NCI-H2107 (cell line): ENCODE measurements around the gene PRKAG2.
"Not testable (repeated sequence)": the region's sequence is repeated elsewhere in the genome, so short reads cannot be mapped to it uniquely, and the experiment has no call there.

Experiments used
- DNase-seq: peaks from one replicate; lab custom pipeline; 2025; lab: John Stamatoyannopoulos, UW

The PRKAG2 gene

GRCh38 chr7:151801291-151801690, 75.6 kb downstream of the PRKAG2 start:
- DNase-seq: no peak

DNA sequence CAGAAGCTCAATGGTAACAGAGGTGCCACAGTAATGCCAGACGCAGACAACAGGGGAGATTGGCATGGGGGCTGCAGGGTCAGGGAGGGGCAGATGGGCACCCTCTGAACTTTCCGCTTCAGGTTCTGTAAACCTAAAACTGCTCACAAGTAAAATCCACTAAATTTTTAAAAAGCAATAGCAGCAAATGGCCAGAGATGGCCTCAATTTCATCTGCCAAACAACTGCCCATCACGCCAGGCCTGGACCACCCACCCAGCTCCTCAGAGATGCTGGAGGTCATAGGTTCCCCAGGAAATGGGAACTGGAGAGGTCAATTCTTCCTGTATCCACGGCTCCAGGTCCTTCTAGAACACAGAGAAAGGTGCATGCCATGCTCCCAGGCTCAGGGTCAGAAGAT, 76.1 kb downstream of the PRKAG2 start:
- no peak for DNase-seq

- DNase-seq: no peak
Observed at GRCh38 chr7:151800391-151800790, 76.5 kb downstream of the PRKAG2 start.

DNA sequence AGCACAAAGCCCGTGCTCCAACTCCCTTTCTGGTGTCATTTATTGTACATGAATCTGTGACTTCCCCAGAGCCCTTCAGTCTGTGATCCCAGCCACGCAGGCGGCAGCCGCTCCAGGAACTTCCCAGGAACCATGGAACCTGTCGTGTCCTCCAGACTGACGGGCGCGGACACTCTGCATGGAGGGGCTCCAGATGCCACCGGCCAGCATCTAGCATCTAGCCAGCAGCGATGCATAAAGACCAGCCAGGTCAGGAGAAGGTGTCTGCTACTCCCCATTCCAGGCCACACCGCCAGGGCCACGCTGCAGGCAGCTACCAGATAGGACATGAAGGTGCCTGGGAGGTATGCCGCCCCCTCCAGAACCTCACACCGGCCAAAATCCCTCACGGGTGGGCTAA, 77.4 kb downstream of the PRKAG2 start:
- no peak for DNase-seq

DNA sequence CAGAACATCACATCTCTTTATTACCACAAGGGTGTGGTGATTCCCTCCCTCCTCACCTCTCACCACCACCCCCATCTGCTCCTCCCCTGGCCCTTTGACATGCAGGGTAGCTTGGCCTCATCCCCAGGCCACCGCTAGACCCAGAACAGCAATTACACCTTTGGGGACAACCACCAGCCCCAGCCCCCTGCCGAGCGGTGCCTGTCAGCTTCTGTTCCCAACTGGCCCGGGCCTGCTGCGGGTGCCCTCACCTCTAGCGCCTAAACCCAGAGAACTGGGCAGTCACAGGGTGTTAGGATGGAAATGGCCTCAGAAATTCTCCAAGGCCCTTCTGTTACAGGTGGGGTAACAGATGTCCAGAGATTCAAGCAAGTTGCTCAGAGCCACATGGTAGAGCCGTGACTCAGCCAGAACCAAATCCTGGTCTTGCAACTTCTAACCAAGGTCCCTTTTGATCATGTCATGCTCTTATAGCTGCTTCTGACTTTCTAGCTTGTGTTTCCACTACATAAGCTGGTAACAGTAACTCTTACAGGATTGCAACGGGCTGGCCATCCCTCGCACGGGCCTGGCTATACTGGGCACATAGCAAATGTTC, 78.0 kb downstream of the PRKAG2 start:
- DNase-seq: no peak

GRCh38 chr7:151797667-151798307, 79.1 kb downstream of the PRKAG2 start:
- DNase-seq: not testable (repeated sequence)

DNA sequence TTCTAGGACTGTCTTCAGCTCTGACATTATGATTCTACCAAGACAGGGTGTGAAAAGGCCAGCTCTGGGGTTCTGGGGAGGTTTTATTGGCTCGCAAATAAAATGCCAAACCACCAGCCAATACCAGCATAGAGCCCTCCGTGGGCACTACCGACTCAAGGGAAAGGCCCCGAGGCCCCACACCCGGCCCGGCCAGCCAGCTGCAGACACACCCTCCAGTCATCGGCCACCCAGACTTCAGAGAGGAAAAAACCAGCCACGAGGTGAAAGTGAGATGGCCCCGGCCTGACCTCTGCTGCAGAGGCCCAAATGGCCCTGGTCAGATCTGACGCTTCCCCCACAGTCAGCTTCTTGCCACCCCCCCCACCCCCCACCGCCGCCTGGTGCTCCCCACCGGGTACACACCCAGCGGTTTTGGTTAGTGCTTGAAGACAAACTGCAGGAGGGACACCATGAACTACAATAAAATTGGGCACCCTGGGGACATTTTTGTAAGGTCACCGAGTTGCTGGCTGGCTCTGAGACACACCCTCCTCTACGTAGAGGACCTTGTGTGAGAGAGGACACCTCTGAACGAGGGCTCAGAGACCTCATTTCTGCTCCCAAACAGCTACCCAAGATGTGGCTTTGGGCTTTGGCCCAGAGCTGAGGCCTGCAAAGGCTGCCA, 79.9 kb downstream of the PRKAG2 start:
- DNase-seq: no peak

DNA sequence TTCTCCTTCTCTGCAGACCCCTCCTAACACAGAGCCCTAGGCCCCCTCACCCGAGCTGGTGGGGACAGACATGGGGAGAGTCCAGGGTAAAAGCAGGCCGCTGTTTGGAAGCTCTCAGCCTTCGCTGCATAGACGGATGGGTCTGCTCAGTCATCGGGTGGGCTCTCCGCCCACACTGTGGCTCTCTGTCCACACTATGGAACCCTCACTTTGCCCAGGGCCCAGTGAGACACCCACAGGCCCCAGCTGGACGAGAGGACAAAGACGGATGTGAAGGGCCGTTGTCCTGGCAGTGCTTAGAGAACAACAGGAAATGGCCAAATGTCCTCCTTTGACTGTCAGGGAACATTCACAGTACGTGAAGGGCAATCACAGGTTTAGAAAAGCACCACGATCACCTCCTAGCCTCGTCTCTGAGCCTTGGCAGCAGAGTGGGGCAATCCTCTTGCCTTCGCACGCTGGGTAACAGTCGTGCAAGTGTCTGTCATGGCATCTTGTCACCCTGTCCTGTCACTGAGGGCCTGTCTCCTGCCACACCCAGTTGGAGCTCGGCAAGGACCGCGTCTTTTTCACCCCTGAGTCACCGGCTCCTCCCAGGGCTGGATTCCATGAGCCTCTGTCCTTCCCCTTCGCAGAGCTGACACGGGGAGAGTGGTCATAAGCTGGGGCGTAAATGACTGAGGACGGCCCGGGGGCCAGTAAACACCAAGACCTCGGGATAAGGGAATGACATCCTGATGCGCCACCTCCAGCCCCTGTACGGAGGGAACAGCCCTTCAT, 80.6 kb downstream of the PRKAG2 start:
- no peak for DNase-seq

DNA sequence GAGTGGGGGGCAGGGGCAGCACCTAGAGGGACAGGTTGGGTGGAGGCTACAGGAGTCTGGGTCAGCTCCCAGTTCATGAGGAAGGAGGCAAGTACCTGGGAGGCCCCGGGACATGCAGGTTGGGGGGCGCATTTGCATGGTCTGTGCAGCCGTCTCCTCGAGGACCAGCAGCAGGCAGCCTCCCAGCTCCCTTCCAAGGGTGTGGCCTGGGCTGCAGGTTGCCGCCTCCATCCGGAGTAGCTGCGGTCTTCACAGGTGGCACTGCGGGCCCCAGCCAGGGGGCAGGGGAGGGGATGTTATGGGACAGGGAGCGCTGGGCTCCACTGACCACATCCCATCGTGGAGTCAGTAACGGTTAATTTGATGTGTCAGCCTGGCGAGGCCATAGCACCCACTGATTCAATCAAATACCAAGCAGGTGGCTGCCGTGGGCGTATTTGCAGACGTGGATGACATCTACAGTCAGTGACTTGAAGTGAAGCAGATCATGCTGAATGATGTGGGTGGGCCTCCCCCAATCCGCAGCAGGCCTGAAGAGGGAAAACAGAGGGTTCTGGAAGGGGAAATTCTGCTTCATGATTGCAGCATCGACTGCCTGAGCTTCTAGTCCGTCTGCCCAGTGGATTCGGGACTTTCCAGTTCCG, 81.6 kb downstream of the PRKAG2 start:
- DNase-seq: no peak

DNA sequence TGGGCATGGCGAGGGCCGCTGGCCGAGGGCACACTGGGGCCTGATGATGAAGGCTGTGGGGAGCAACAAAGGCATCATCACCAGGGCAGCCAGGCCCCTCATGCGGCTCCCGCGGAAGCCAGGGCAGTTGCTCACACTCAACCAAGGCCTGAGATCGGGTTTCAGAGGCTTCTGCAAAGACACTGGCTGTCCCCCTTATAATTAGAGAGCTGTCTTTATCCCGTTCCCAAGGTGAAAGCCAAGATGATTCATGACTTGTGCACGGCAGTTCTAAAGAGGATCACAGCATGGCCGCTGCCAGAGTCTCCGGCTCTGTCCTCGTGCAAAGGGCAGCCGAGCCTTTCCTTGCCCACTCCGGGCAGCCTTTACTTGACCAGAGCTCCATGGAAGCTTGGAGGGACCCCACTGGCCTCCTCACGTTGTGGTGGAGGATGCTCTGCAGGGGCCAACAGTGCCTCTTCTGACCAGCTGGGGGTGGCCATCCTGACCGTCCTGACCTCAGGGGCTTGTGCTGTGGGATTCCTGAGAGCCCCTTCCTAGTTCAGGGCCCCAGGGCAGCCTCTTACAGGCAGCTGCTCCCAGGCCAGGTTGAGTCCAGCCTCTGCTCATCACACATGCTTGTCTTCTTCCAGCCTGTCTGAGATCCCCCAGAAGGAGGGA, 82.3 kb downstream of the PRKAG2 start:
- DNase-seq: no peak

DNA sequence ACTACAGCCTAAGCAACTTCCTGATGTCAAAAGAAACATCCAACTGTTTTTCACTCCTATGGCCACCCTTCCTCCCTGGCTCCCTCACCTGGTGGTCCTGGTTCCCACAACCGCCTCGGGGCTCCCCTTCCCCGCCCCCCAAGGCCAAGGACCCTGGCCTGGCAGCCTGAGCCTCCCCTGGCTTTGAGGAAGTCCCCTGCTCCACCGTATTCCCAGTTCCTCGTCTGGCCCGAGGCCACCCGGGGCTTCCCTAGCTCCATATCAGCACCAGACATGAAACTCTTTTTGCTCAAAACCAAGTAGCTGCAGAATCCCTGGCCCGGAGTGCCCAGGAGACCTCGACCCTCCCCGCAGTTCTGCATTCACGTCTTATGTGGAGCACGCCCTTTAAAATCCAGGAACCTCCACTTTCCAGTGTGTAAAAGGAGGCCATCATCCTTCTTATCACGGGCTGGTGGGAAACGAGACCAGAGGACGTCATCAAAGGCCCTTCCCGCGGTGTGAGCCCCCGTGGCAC, 82.9 kb downstream of the PRKAG2 start:
- DNase-seq: no peak

- DNase-seq: no peak
Observed at GRCh38 chr7:151793531-151793951, 83.4 kb downstream of the PRKAG2 start.

- DNase-seq: no peak
Observed at GRCh38 chr7:151792636-151793035, 84.3 kb downstream of the PRKAG2 start.

GRCh38 chr7:151792086-151792485, 84.8 kb downstream of the PRKAG2 start:
- DNase-seq: no peak

GRCh38 chr7:151790830-151791620, 85.9 kb downstream of the PRKAG2 start:
- DNase-seq: no peak

GRCh38 chr7:151790095-151790829, 86.7 kb downstream of the PRKAG2 start:
- no peak for DNase-seq

DNA sequence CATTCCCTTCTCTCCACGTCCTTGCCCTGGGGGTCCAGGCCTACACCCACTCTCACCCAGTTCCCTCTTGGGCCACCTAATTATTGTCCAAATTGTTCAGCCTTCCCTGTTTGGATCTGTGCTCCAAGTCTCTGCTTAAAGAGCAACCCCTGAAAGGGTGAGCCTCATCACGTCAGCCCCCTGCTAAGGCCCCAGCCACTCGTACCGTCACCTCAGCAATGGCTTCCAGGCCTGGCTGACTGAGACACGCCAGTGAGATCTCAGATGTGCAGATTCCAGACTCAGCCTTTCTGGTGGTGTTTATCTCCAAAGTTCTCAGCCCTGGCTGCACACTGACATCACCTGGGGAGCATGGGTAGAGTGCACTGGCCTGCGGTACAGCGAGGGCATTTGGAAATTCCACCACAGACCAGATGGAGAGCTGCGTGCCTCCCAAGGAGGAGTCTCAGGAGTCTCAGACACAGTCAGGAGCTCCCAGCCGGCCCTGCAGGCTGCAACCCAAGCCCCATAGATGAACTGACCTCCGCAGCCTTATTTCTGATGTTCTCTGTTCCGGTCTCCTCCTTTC, 87.5 kb downstream of the PRKAG2 start:
- no peak for DNase-seq

GRCh38 chr7:151787348-151787747, 89.6 kb downstream of the PRKAG2 start:
- no peak for DNase-seq

- no peak for DNase-seq
Observed at GRCh38 chr7:151786936-151787335, 90.0 kb downstream of the PRKAG2 start.

DNA sequence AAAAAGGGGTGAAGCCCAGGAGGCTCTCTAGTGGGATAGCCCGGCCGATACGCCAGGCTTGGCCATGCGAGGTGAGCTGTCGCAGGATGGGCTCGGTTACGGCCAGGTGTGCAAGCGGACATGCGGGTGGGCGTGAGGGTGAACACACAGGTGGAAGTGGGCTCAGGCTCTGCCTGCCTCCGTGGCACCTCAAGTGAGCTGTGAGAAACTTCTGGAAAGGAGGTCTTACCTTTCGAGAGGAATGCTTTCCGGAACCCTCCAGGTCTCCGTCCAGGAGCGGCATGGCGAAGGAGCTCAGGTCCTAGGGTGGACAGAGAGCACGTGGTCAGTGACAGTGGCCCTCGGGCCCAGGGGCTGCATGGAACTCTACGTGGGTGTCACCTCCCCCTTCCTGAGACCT, 90.7 kb downstream of the PRKAG2 start:
- no peak for DNase-seq
